OCI-LY7 (cell line): ENCODE measurements around the gene VPS4B.

Experiments used
- EZH2phosphoT487 ChIP-seq: fragments of 200-600 bp; sonication (generic); IDR thresholded peaks from 2 replicates; pipeline ENCODE4 v1.6.1; 2018; ENCODE audit warnings: low read depth, borderline replicate concordance, mild to moderate bottlenecking, mixed run types, antibody characterized with exemption, low read length, moderate library complexity, mixed read lengths
- TF ChIP-seq, protein P1 (sequence below): fragments of 200-600 bp; sonication (generic); conservative IDR thresholded peaks from 2 replicates; pipeline ENCODE4 v1.5.1; 2014; ENCODE audit warnings: mild to moderate bottlenecking, antibody characterized with exemption, low read length, moderate library complexity, mixed read lengths

DNA sequence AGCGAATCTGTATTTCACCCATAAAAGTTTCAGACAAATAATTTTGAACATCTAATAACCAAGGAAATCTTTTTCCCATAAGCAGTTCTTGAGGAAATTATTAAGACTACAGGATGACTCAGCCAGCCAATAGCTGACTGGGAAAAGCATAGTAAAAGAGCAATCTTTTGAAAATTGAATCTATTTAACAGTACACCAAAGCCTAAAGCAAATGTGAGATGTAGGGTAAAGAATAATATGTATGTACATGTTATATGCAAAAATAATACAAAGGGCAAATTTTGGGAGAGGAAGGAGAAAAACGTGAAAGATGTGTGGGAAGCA, 42.7 kb downstream of the VPS4B start:
- TF ChIP-seq, protein P1, sequence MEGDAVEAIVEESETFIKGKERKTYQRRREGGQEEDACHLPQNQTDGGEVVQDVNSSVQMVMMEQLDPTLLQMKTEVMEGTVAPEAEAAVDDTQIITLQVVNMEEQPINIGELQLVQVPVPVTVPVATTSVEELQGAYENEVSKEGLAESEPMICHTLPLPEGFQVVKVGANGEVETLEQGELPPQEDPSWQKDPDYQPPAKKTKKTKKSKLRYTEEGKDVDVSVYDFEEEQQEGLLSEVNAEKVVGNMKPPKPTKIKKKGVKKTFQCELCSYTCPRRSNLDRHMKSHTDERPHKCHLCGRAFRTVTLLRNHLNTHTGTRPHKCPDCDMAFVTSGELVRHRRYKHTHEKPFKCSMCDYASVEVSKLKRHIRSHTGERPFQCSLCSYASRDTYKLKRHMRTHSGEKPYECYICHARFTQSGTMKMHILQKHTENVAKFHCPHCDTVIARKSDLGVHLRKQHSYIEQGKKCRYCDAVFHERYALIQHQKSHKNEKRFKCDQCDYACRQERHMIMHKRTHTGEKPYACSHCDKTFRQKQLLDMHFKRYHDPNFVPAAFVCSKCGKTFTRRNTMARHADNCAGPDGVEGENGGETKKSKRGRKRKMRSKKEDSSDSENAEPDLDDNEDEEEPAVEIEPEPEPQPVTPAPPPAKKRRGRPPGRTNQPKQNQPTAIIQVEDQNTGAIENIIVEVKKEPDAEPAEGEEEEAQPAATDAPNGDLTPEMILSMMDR, result no peak
- TF ChIP-seq EZH2phosphoT487, result no peak
